Liver (tissue), 9 donors: Measurements from ENCODE around the gene ARID3B. TPM values are rescaled to one million over a fixed set of nuclear protein-coding genes. Genes with fewer than 3 reads are reported as not detected.

Source experiments
- DNase-seq: peaks from one replicate; pipeline ENCODE4 v3.0.0-alpha.2; 2017; ENCODE audit warnings: low spot score
- H3K27ac ChIP-seq, 2 donors: one replicate each; pipeline ENCODE4 v1.7.0; 2013; ENCODE audit warnings: inconsistent platforms in 2 of 2, low read length in 2 of 2, control low read depth in 1 of 2, low read depth in 1 of 2, mild to moderate bottlenecking in 1 of 2
- H3K27me3 ChIP-seq, 4 donors: one replicate each; pipeline versions ENCODE4 v1.6.1 to v1.7.0; 2013; ENCODE audit warnings: low read length in 3 of 4, inconsistent platforms in 1 of 4, mild to moderate bottlenecking in 1 of 4, moderate library complexity in 1 of 4; ENCODE audit not compliant: control insufficient read depth in 4 of 4, insufficient read depth in 4 of 4
- H3K36me3 ChIP-seq, 4 donors: one replicate each; pipeline versions ENCODE4 v1.6.1 to v1.7.0; 2013; ENCODE audit warnings: low read length in 3 of 4, mild to moderate bottlenecking in 3 of 4, low read depth in 1 of 4, moderate library complexity in 1 of 4; ENCODE audit not compliant: control insufficient read depth in 4 of 4, insufficient read depth in 3 of 4
- H3K4me1 ChIP-seq, 4 donors: one replicate each; pipeline versions ENCODE4 v1.6.1 to v1.7.0; 2013; ENCODE audit warnings: low read length in 3 of 4, mild to moderate bottlenecking in 3 of 4, moderate library complexity in 1 of 4; ENCODE audit not compliant: control insufficient read depth in 4 of 4, insufficient read depth in 4 of 4
- H3K4me3 ChIP-seq, 3 donors: one replicate each; pipeline versions ENCODE4 v1.6.1 to v1.7.0; 2013; ENCODE audit warnings: low read length in 3 of 3, control low read depth in 1 of 3, low read depth in 1 of 3, mild to moderate bottlenecking in 1 of 3
- H3K9ac ChIP-seq, 2 donors: one replicate each; pipeline ENCODE4 v1.7.0; 2013; ENCODE audit warnings: low read length in 2 of 2, mild to moderate bottlenecking in 2 of 2, moderate library complexity in 2 of 2, control low read depth in 1 of 2, low read depth in 1 of 2
- H3K9me3 ChIP-seq, 4 donors: one replicate each; pipeline versions ENCODE4 v1.6.1 to v1.7.0; 2013; ENCODE audit warnings: low read length in 3 of 4; ENCODE audit not compliant: control insufficient read depth in 4 of 4
- ATF3 ChIP-seq: IDR thresholded peaks from 2 replicates; pipeline ENCODE4 v1.6.1; 2016; ENCODE audit warnings: antibody characterized with exemption
- CTCF ChIP-seq: fragments of 150-350 bp; IDR thresholded peaks from 2 replicates; pipeline ENCODE4 v1.5.1; 2017; ENCODE audit warnings: improper control_type of control experiment, low read depth, low read length; ENCODE audit not compliant: missing input control
- EGR1 ChIP-seq, 2 donors: IDR thresholded peaks; 2 replicates each; pipeline ENCODE4 v1.6.1; 2016 to 2018; ENCODE audit warnings: antibody characterized with exemption in 2 of 2, low read depth in 2 of 2
- FOXA1 ChIP-seq: IDR thresholded peaks from 2 replicates; pipeline ENCODE4 v1.6.1; 2016; ENCODE audit warnings: antibody characterized with exemption
- FOXA2 ChIP-seq: IDR thresholded peaks from 2 replicates; pipeline ENCODE4 v1.6.1; 2016; ENCODE audit warnings: antibody characterized with exemption
- GABPA ChIP-seq, 2 donors: IDR thresholded peaks in 1 of 2; conservative IDR thresholded peaks in 1 of 2; 2 replicates each; pipeline ENCODE4 v1.6.1; 2016; ENCODE audit warnings: antibody characterized with exemption in 2 of 2, mild to moderate bottlenecking in 1 of 2, moderate library complexity in 1 of 2
- HNF4A ChIP-seq, 2 donors: conservative IDR thresholded peaks; 2 replicates each; pipeline ENCODE4 v1.6.1; 2016; ENCODE audit warnings: antibody characterized with exemption in 2 of 2, mild to moderate bottlenecking in 2 of 2
- HNF4G ChIP-seq: IDR thresholded peaks from 2 replicates; pipeline ENCODE4 v1.6.1; 2016; ENCODE audit warnings: antibody characterized with exemption
- JUND ChIP-seq, 2 donors: IDR thresholded peaks; 2 replicates each; pipeline ENCODE4 v1.6.1; 2016; ENCODE audit warnings: antibody characterized with exemption in 2 of 2
- NR2F2 ChIP-seq: IDR thresholded peaks from 2 replicates; pipeline ENCODE4 v1.6.1; 2016; ENCODE audit warnings: antibody characterized with exemption
- RAD21 ChIP-seq, 2 donors: IDR thresholded peaks; 2 replicates each; pipeline ENCODE4 v1.6.1; 2016; ENCODE audit warnings: antibody characterized with exemption in 2 of 2, mild to moderate bottlenecking in 2 of 2
- REST ChIP-seq: IDR thresholded peaks from 2 replicates; pipeline ENCODE4 v1.6.1; 2016; ENCODE audit warnings: antibody characterized with exemption, mild to moderate bottlenecking
- RXRA ChIP-seq, 2 donors: IDR thresholded peaks; 2 replicates each; pipeline ENCODE4 v1.6.1; 2017 to 2018; ENCODE audit warnings: antibody characterized with exemption in 2 of 2, mild to moderate bottlenecking in 1 of 2
- SP1 ChIP-seq: IDR thresholded peaks from 2 replicates; pipeline ENCODE4 v1.6.1; 2018; ENCODE audit warnings: antibody characterized with exemption, mild to moderate bottlenecking
- TAF1 ChIP-seq: conservative IDR thresholded peaks from 2 replicates; pipeline ENCODE4 v1.6.1; 2016; ENCODE audit warnings: antibody characterized with exemption, mild to moderate bottlenecking
- YY1 ChIP-seq: IDR thresholded peaks from 2 replicates; pipeline ENCODE4 v1.6.1; 2016; ENCODE audit warnings: antibody characterized with exemption, mild to moderate bottlenecking
- ZBTB33 ChIP-seq: IDR thresholded peaks from 2 replicates; pipeline ENCODE4 v1.6.1; 2016; ENCODE audit warnings: antibody characterized with exemption
- WGBS: extraction: QIAGEN DNeasy Blood & Tissue Kit; methylation state at CpG from one replicate; pipeline ENCODE4 v1.1.7; 2013; 5-methylcytosine and 5-hydroxymethylcytosine counted together
- polyA plus RNA-seq, 2 donors: library from polyadenylated mRNA; stranded (reverse) in 1 of 2; unstranded in 1 of 2; fragments of 200-250 nt in 1 of 2; fragments of >200 nt in 1 of 2; fragmentation: Nextera tagmentation in 1 of 2; extraction: Ambion mirVana in 1 of 2; gene quantifications; one replicate each; pipeline versions ENCODE4 v1.2.1 to v1.2.3, GENCODE V29; 2013 to 2015
- total RNA-seq, 2 donors: library from RNA; depleted of rRNA; stranded (reverse); fragments of >200 nt; gene quantifications; one replicate each; pipeline ENCODE4 v1.2.3, GENCODE V29; 2014
- donor health status: healthy.
- donor health status: healthy.
- donor health status: healthy.
- donor health status: healthy.
- donor health status: healthy.

ARID3B gene
- total and polyA plus RNA-seq, 4 donors, result 1.4 to 6.6 (median 2.7) TPM

- WGBS, result 71% methylated on average over 8 of the region's 8 CpGs
- DNase-seq, result peak; percentile 79
- Histone ChIP-seq H3K9ac (no peak overlapping the region), H3K27ac (no peak overlapping the region), H3K27me3 (no peaks in the 10 kb centered on the region), H3K36me3 (peaks cover 27 to 80% (median 53%) of the 10 kb centered on the region in 4 donors), H3K4me3 (no peak overlapping the region), H3K9me3 (no peaks in the 10 kb centered on the region), H3K4me1 (peaks cover 2 to 15% (median 7%) of the 10 kb centered on the region in 4 donors)
- TF ChIP-seq YY1, result no peak
- TF ChIP-seq CTCF, result peak; percentile 76
- peak; percentile 69 to 83 for TF ChIP-seq RAD21 (IDR thresholded peaks at IDR 0.05)
- no peak for TF ChIP-seq JUND (IDR thresholded peaks at IDR 0.05)
Measured at GRCh38 chr15:74631935-74632560, 91.0 kb downstream of the ARID3B start.

- Histone ChIP-seq H3K4me3 (no peak overlapping the region), H3K36me3 (peaks cover 23 to 80% (median 52%) of the 10 kb centered on the region in 4 donors), H3K27ac (no peak overlapping the region), H3K4me1 (peaks cover 2 to 15% (median 7%) of the 10 kb centered on the region in 4 donors), H3K9ac (no peak overlapping the region), H3K9me3 (no peaks in the 10 kb centered on the region), H3K27me3 (no peaks in the 10 kb centered on the region)
- no peak for DNase-seq
- WGBS, result 92% methylated on average over 9 of the region's 9 CpGs
- no peak for TF ChIP-seq TAF1
- no peak for TF ChIP-seq RAD21 (IDR thresholded peaks at IDR 0.05)
- no peak for TF ChIP-seq HNF4A (conservative IDR thresholded peaks at IDR 0.05)
- TF ChIP-seq GABPA (IDR thresholded peaks at IDR 0.05 in 1 of 2, conservative IDR thresholded peaks at IDR 0.05 in 1 of 2), result no peak
- TF ChIP-seq REST, result no peak
- no peak for TF ChIP-seq HNF4G
- no peak for TF ChIP-seq RXRA (IDR thresholded peaks at IDR 0.05)
- TF ChIP-seq NR2F2, result no peak
- no peak for TF ChIP-seq FOXA2
- no peak for TF ChIP-seq ATF3
- no peak for TF ChIP-seq FOXA1
- no peak for TF ChIP-seq EGR1 (IDR thresholded peaks at IDR 0.05; ENCODE audit: low read depth in 2 of 2)
- no peak for TF ChIP-seq JUND (IDR thresholded peaks at IDR 0.05)
- no peak for TF ChIP-seq SP1
- TF ChIP-seq CTCF, result no peak
- no peak for TF ChIP-seq ZBTB33
Measured at GRCh38 chr15:74632601-74633000, 91.6 kb downstream of the ARID3B start.
